AG10803 (cell line): ENCODE results near the gene ARMC2.

Experiments used
- DNase-seq: peaks from one replicate; pipeline ENCODE4 v3.0.0; 2010; ENCODE audit warnings: low read depth
- H3K4me3 ChIP-seq: 2 replicates; pipeline ENCODE4 v1.5.1; 2011; ENCODE audit warnings: mild to moderate bottlenecking, low read length, control low read depth
- CTCF ChIP-seq: conservative IDR thresholded peaks from 2 replicates; pipeline ENCODE4 v1.5.1; 2011; ENCODE audit warnings: mild to moderate bottlenecking, low read length, control low read depth, inconsistent platforms

ARMC2 gene

GRCh38 chr6:108960601-108961000 lies 112.4 kb downstream of the ARMC2 start:
- no peak overlapping the region for H3K4me3 ChIP-seq
- no peak for TF ChIP-seq CTCF
- DNase-seq, result no peak

- DNase-seq, result no peak
- TF ChIP-seq CTCF, result no peak
- H3K4me3 ChIP-seq, result no peak overlapping the region
Measured at GRCh38 chr6:108961077-108961476, 112.9 kb downstream of the ARMC2 start.

GRCh38 chr6:108961985-108962384 lies 113.8 kb downstream of the ARMC2 start:
- no peak for TF ChIP-seq CTCF

GRCh38 chr6:108966251-108966650 lies 118.0 kb downstream of the ARMC2 start:
- H3K4me3 ChIP-seq, result no peak overlapping the region
- TF ChIP-seq CTCF, result no peak
- no peak for DNase-seq

More at GRCh38 chr6:108961985-108962384, 113.8 kb downstream of the ARMC2 start:
- no peak overlapping the region for H3K4me3 ChIP-seq
- DNase-seq, result peak; percentile 91

GRCh38 chr6:108966855-108967755 lies 118.9 kb downstream of the ARMC2 start:
- TF ChIP-seq CTCF, result no peak
- no peak overlapping the region for H3K4me3 ChIP-seq
- peak; percentile 28 for DNase-seq

GRCh38 chr6:108968325-108969316 lies 120.4 kb downstream of the ARMC2 start:
- TF ChIP-seq CTCF, result no peak
- no peak overlapping the region for H3K4me3 ChIP-seq
- DNase-seq, result no peak
